Muscle layer of duodenum (tissue), 2 donors: ENCODE measurements around the gene OR13F1.
"Not testable (repeated sequence)": the region's sequence is repeated elsewhere in the genome, so short reads cannot be mapped to it uniquely, and the experiment has no call there.

Experiments
- H3K27ac ChIP-seq: one replicate; pipeline ENCODE4 v1.7.0; 2013; ENCODE audit warnings: mild to moderate bottlenecking, low read length
- H3K27me3 ChIP-seq: one replicate; pipeline ENCODE4 v1.7.0; 2013; ENCODE audit warnings: low read depth, mild to moderate bottlenecking, control low read depth, low read length
- H3K36me3 ChIP-seq, 2 donors: one replicate each; pipeline ENCODE4 v1.7.0; 2013; ENCODE audit warnings: low read length in 2 of 2, control low read depth in 1 of 2, mild to moderate bottlenecking in 1 of 2; ENCODE audit not compliant: insufficient read depth in 2 of 2, control insufficient read depth in 1 of 2
- H3K4me1 ChIP-seq, 2 donors: one replicate each; pipeline ENCODE4 v1.7.0; 2013; ENCODE audit warnings: low read length in 2 of 2, mild to moderate bottlenecking in 2 of 2, control low read depth in 1 of 2, moderate library complexity in 1 of 2; ENCODE audit not compliant: insufficient read depth in 2 of 2, control insufficient read depth in 1 of 2
- H3K4me3 ChIP-seq, 2 donors: one replicate each; pipeline ENCODE4 v1.7.0; 2013; ENCODE audit warnings: low read length in 2 of 2, low read depth in 1 of 2, mild to moderate bottlenecking in 1 of 2
- H3K9me3 ChIP-seq, 2 donors: one replicate each; pipeline ENCODE4 v1.7.0; 2013; ENCODE audit warnings: low read length in 2 of 2, control low read depth in 1 of 2, mild to moderate bottlenecking in 1 of 2; ENCODE audit not compliant: control insufficient read depth in 1 of 2
- donor health status: healthy.

OR13F1 gene

GRCh38 chr9:104503963-104504362 is at the start of gene OR13F1:
TSS of gene OR13F1 (plus strand) at chr9:104504263. CDS start at chr9:104504263, 0 bp downstream.
- Histone ChIP-seq H3K4me3 (no peak within 1 kb of the TSS), H3K36me3 (no peaks in the 10 kb centered on the region), H3K27ac (no peak within 1 kb of the TSS), H3K9me3 (no peaks in the 10 kb centered on the region), H3K27me3 (no peaks in the 10 kb centered on the region), H3K4me1 (no peaks in the 10 kb centered on the region)

GRCh38 chr9:104456831-104457230 is 47.2 kb upstream of the OR13F1 start:
- Histone ChIP-seq H3K27me3 (no peaks in the 10 kb centered on the region), H3K4me1 (no peaks in the 10 kb centered on the region), H3K36me3 (no peaks in the 10 kb centered on the region), H3K9me3 (no peaks in the 10 kb centered on the region), H3K4me3 (no peak overlapping the region), H3K27ac (no peak overlapping the region)

GRCh38 chr9:104463864-104464263 is 40.2 kb upstream of the OR13F1 start:
- H3K27me3 ChIP-seq, result no peaks in the 10 kb centered on the region
- H3K4me1 ChIP-seq, result no peaks in the 10 kb centered on the region
- no peak overlapping the region for H3K4me3 ChIP-seq
- peaks cover 0 to 4% of the 10 kb centered on the region in 2 donors for H3K9me3 ChIP-seq
- H3K36me3 ChIP-seq, result no peaks in the 10 kb centered on the region
- H3K27ac ChIP-seq, result no peak overlapping the region

- H3K27ac ChIP-seq, result no peak overlapping the region
- H3K4me3 ChIP-seq, result no peak overlapping the region
- H3K27me3 ChIP-seq, result no peaks in the 10 kb centered on the region
- no peaks in the 10 kb centered on the region for H3K36me3 ChIP-seq
- H3K4me1 ChIP-seq, result no peaks in the 10 kb centered on the region
- peaks cover 0 to 4% of the 10 kb centered on the region in 2 donors for H3K9me3 ChIP-seq
Measured at GRCh38 chr9:104468261-104468660, 35.8 kb upstream of the OR13F1 start.

- no peak overlapping the region for H3K4me3 ChIP-seq
- no peak overlapping the region for H3K27ac ChIP-seq
- H3K27me3 ChIP-seq, result no peaks in the 10 kb centered on the region
- H3K36me3 ChIP-seq, result no peaks in the 10 kb centered on the region
- H3K9me3 ChIP-seq, result no peaks in the 10 kb centered on the region
- no peaks in the 10 kb centered on the region for H3K4me1 ChIP-seq
Measured at GRCh38 chr9:104482921-104483570, 21.0 kb upstream of the OR13F1 start.

GRCh38 chr9:104485014-104485413 is 19.0 kb upstream of the OR13F1 start:
- H3K27ac ChIP-seq, result no peak overlapping the region
- H3K4me3 ChIP-seq, result no peak overlapping the region
- H3K9me3 ChIP-seq, result no peaks in the 10 kb centered on the region
- no peaks in the 10 kb centered on the region for H3K4me1 ChIP-seq
- H3K36me3 ChIP-seq, result no peaks in the 10 kb centered on the region
- H3K27me3 ChIP-seq, result no peaks in the 10 kb centered on the region

- no peaks in the 10 kb centered on the region for H3K27me3 ChIP-seq
Measured at GRCh38 chr9:104494808-104495207, 9.3 kb upstream of the OR13F1 start.

GRCh38 chr9:104503440-104503839 is 623 bp upstream of the OR13F1 start:
- Histone ChIP-seq H3K4me3 (no peak overlapping the region), H3K27ac (no peak overlapping the region), H3K4me1 (no peaks in the 10 kb centered on the region), H3K9me3 (no peaks in the 10 kb centered on the region), H3K27me3 (no peaks in the 10 kb centered on the region), H3K36me3 (no peaks in the 10 kb centered on the region)

More at GRCh38 chr9:104494808-104495207, 9.3 kb upstream of the OR13F1 start:
- Histone ChIP-seq H3K9me3 (no peaks in the 10 kb centered on the region), H3K4me3 (no peak overlapping the region), H3K36me3 (no peaks in the 10 kb centered on the region), H3K4me1 (no peaks in the 10 kb centered on the region), H3K27ac (no peak overlapping the region)

- no peaks in the 10 kb centered on the region for H3K4me1 ChIP-seq
- no peaks in the 10 kb centered on the region for H3K27me3 ChIP-seq
- no peak overlapping the region for H3K27ac ChIP-seq
- H3K36me3 ChIP-seq, result no peaks in the 10 kb centered on the region
- no peak overlapping the region for H3K4me3 ChIP-seq
- H3K9me3 ChIP-seq, result peaks cover 0 to 2% of the 10 kb centered on the region in 2 donors
Measured at GRCh38 chr9:104506565-104506964, 2.5 kb downstream of the OR13F1 start.

- Histone ChIP-seq H3K27ac (no peak overlapping the region), H3K36me3 (no peaks in the 10 kb centered on the region), H3K4me3 (no peak overlapping the region), H3K4me1 (no peaks in the 10 kb centered on the region), H3K9me3 (peaks cover 0 to 2% of the 10 kb centered on the region in 2 donors), H3K27me3 (no peaks in the 10 kb centered on the region)
Measured at GRCh38 chr9:104514901-104515300, 10.8 kb downstream of the OR13F1 start.

- H3K9me3 ChIP-seq, H3K4me3 ChIP-seq, H3K4me1 ChIP-seq, H3K27ac ChIP-seq, H3K36me3 ChIP-seq, H3K27me3 ChIP-seq: not testable (repeated sequence)
Measured at GRCh38 chr9:104520241-104520640, 16.2 kb downstream of the OR13F1 start.

- Histone ChIP-seq H3K9me3 (no peaks in the 10 kb centered on the region), H3K36me3 (no peaks in the 10 kb centered on the region), H3K4me1 (no peaks in the 10 kb centered on the region), H3K4me3 (no peak within 1 kb of the TSS), H3K27ac (no peak within 1 kb of the TSS), H3K27me3 (no peaks in the 10 kb centered on the region)
Measured at GRCh38 chr9:104527109-104527508, 23.0 kb downstream of the OR13F1 start, which contains the start of gene OR13C4. TSS of gene OR13C4 (minus strand) at chr9:104527209. CDS start at chr9:104527209, 0 bp downstream.
